GM19025 (cell line): ENCODE measurements around the gene ACTR3C.
"Not testable (repeated sequence)": the region's sequence is repeated elsewhere in the genome, so short reads cannot be mapped to it uniquely, and the experiment has no call there.

Experiments used
- ATAC-seq: cut with Tn5 transposase; IDR thresholded peaks from one replicate; pipeline ENCODE4 v1.9.1; 2021; ENCODE audit warnings: mild to moderate bottlenecking, low read depth, moderate library complexity; ENCODE audit not compliant: unreplicated experiment

Gene ACTR3C

DNA sequence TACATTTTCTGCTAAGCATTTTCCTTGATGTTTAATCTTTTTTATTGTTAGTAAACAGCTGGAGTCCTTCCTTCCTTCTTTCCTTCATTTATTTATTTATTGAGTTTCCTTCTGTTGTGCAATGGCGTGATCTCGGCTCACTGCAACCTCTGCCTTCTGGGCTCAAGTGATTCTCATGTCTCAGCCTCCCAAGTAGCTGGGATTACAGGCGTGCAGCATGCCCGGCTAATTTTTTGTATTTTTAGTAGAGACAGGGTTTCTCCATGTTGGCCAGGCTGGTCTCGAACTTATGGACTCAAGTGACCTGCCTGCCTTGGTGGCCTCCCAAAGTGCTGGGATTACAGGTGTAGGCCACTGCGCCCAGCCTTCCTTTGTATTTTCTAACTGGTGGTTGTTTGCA lies 6.4 kb downstream of the ACTR3C start:
- ATAC-seq = not testable (repeated sequence)

- ATAC-seq = no peak
Observed at GRCh38 chr7:150314639-150315239, 8.6 kb downstream of the ACTR3C start.

DNA sequence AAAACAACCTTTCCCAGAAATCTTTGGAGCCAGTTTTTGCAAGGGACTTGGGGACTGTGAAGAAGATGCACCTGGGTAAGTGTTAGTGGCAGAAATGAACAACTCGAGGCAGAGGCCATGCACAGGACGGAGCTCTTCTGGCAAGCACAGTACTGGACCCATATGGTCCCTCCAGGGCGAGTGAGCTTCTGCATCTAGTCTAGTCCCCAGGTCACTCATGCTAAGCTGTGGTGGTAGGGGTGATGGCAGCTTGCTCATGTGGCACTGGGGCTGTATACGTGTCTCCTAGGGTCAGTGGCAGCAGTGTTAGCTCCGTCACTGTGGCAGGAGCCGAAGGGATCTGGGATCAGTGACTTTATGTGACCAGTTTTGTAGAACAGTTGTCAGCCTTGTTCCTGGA lies 9.5 kb downstream of the ACTR3C start:
- ATAC-seq = no peak

DNA sequence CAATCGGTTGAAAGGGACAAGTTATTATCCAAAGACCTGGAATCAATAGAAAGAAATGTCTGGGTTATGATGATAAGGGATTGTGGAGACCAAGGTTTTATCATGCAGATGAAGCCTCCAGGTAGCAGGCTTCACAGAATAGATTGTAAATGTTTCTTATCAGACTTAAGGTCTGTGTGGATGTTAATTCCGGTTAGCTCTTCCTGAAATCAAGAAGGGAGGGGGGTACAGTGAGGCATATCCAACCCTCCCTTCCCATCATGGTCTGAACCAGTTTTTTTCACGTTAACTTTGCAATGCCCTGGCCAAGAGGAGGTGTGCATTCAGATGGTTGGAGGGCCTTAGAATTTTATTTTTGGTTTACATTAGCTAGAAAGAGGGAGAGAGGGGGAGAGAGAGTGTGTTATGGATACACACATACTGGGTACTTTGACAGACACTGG lies 10.0 kb downstream of the ACTR3C start:
- ATAC-seq = no peak

DNA sequence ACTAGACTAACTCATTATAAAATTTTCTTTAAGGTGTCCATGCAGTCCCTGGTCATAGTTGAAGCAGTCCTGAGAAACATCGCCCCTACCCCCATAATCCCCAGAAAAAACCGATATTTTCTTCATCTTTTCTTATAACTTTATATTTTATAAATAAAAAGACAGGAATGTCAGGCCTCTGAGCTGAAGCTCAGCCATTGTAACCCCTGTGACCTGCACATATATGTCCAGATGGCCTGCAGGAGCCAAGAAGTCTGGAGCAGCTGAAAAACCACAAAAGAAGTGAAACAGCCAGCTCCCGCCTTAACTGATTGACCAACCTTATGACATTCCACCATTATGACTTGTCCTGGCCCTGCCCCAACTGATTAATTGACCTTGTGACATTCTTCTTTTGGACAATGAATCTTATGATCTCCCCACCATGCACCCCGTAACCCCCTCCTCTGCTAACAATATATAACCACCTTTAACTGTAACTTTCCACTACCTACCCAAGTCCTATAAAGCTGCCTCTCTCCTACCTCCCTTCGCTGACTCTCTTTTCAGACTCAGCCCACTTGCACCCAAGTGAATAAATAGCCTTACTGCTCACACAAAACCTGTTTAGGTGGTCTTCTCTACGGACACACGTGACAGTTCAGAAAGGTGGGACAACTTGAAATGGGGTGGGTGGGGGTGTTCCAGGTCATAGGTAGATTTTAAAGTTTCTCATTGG lies 10.5 kb downstream of the ACTR3C start:
- ATAC-seq = not testable (repeated sequence)

GRCh38 chr7:150311711-150312110 lies 11.6 kb downstream of the ACTR3C start:
- no peak for ATAC-seq

DNA sequence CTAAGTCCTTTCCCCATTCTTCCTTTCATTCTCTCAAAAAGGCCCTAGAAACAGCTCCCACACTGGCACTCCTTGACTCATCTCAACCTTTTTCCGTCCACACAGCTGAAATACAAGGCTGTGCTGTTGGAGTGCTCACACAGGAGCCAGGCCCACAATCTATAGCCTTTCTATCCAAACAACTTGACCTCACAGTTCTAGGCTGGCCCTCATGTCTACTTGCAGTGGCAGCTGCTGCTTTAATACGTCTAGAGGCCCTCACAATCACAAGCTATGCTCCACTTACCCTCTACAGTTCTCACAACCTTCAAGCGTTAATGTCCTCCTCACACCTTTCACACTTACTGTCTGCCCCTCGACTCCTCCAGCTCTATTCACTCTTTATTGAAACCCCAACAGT lies 12.2 kb downstream of the ACTR3C start:
- no peak for ATAC-seq

DNA sequence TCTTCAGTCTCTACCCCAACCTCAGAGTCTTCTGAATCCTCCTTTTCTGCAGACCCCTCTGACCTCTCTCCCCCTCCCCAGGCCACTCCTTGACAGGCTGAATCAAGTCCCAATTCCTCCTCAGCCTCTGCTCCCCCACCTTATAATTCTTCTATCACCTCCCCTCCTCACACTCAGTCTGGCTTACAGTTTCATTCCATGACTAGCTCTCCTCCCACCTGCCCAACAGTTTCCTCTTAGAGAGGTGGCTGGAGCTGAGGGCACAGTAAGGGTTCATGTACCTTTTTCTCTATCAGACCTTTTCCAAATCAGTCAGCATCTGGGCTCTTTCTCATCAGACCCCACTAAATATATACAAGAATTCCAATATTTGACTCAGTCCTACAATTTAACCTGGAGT lies 14.8 kb downstream of the ACTR3C start:
- ATAC-seq = no peak

DNA sequence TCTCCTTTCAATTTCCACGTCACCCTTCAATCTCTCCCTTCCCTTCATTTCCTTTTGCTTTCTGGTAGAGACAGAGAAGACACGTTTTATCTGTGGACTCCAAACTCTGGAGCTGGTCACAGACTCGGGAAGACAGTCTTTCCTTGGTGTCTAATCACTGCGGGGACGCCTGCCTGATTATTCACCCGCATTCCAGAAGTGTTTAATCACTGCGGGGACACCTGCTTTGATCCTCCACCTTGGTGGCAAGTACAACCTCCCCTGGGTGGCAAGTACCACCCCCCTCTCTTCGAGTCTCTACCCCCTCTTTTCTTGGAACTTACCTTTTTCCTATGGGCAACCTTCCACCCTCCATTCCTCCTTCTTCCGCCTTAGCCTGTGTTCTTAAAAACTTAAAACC lies 15.4 kb downstream of the ACTR3C start:
- ATAC-seq = no peak

- no peak for ATAC-seq
Observed at GRCh38 chr7:150307129-150307528, 16.2 kb downstream of the ACTR3C start.

- not testable (repeated sequence) for ATAC-seq
Observed at GRCh38 chr7:150306377-150306776, 17.0 kb downstream of the ACTR3C start.

GRCh38 chr7:150305903-150306284 lies 17.5 kb downstream of the ACTR3C start:
- not testable (repeated sequence) for ATAC-seq

DNA sequence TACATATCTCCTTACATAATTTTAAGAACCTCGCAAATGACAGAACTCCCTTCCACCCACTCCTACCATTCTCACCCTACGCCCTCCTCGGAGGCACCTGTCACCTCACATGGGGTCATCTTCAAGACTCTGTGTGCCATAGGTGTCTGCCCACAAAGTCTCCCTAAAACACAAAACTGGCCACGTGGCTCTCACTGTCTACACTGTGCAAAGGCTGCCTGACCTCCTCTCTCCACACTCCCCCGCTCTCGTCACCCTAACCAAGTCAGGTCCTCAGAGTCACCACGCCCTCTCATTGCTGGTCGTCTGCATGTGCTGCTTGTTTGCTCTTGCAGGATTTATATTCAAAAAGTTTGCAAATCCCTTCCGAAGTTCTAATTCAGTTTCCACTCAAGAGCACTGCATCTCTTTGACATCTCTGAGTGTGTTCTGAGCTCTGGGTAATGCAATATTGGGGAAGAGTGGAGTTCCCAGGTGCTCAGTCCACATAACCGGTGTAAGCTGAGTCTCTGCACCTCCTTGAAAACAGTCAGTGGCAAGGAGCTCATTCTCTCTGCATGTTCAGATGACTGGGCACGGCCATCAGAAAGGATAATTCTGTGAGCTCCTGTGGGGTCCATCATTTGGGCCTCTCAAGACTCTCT lies 18.0 kb downstream of the ACTR3C start:
- not testable (repeated sequence) for ATAC-seq

- ATAC-seq = not testable (repeated sequence)
Observed at GRCh38 chr7:150304499-150305258, 18.7 kb downstream of the ACTR3C start.

DNA sequence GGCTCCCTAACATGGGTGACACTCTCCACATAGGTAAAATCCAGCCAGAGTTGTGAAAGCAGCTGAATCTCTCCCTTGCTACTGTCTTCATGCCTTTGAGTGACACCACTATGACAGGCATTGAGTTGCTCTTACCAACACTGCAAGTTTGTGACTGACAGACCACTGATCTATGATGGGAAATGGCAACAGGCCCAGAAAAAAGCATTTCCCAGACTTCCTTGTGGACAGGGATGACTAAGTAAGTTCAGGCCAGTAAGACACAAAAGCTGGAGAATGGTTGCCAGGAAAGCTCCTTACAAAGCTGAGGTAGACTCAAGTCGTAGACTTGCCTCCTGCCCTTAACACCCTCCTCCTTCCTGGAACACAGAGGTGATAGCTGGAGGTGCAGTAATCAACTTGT lies 20.4 kb downstream of the ACTR3C start:
- ATAC-seq = not testable (repeated sequence)

DNA sequence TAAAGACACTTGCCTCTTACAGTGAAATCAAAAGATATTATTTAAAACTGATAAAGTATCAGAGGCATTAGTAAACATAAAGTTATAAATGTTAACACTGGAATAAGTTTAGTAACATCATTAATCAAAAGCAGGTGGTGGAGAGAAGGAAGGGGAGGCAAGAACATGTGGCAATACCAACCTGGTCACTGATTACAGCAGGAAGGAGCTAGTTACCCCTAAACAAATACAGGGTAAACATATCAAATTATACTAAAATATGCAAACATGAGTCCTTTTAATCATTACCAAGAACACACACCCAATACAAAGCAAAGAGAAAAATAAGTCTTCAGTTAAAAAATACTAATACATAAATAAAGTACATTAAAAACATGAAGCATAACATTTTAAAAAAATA lies 25.4 kb downstream of the ACTR3C start:
- not testable (repeated sequence) for ATAC-seq

DNA sequence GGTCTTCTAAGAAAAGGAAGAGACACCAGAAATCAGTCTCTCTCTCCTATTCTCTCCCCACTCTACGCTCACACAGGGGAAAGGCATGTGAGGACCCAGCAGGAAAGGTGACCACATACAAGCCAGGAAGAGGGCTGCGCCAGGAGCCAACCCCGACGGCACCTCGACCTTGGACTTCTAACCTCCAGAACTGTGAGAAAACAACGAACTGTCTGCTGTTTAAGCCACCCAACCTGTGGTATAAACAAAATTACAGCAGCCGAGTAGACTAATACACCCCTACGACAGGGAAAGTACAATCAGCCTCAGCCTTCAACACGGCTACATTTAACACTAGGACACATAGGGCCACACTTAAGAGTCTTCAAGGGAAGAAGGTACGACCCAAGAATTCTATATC lies 26.5 kb downstream of the ACTR3C start:
- not testable (repeated sequence) for ATAC-seq

- ATAC-seq = not testable (repeated sequence)
Observed at GRCh38 chr7:150295614-150296013, 27.7 kb downstream of the ACTR3C start.

DNA sequence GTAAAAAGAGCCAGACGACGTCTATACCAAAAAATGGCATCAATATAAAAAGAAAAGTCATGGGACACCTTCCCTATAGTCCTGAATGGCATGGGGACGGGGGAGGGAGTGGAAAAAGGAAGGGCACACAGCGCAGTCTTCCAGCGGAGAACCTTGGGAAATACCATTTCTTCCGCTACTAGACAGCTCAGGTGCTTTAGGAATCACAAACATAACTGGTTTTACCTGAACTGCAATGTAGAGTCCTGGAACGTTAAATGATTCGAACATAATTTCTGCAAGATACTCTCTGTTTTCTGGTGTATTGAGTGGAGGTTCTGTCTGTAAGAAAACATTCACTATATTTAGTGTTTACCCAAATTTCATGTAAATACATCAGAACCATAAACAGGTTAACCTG lies 28.3 kb downstream of the ACTR3C start:
- ATAC-seq = not testable (repeated sequence)

- not testable (repeated sequence) for ATAC-seq
Observed at GRCh38 chr7:150290317-150290716, 33.0 kb downstream of the ACTR3C start.

GRCh38 chr7:150288816-150289215 lies 34.5 kb downstream of the ACTR3C start:
- not testable (repeated sequence) for ATAC-seq
